Hindlimb muscle (tissue), 1 donor: ENCODE results near the gene ZDHHC9. TPM values are rescaled to one million over a fixed set of nuclear protein-coding genes. Genes with fewer than 3 reads are reported as not detected.

Experiments
- DNase-seq: peaks from one replicate; pipeline ENCODE4 v3.0.0-alpha.2; 2013
- polyA plus RNA-seq: library from polyadenylated mRNA; unstranded; fragments of 120-200 nt; gene quantifications from one replicate; pipeline ENCODE4 v1.2.1, GENCODE V29; 2013; ENCODE audit not compliant: insufficient read length

The ZDHHC9 gene
- polyA plus RNA-seq, 1 donor, result 33.6 TPM

GRCh38 chrX:129785160-129785947 lies 58.3 kb downstream of the ZDHHC9 start:
- DNase-seq, result no peak

DNA sequence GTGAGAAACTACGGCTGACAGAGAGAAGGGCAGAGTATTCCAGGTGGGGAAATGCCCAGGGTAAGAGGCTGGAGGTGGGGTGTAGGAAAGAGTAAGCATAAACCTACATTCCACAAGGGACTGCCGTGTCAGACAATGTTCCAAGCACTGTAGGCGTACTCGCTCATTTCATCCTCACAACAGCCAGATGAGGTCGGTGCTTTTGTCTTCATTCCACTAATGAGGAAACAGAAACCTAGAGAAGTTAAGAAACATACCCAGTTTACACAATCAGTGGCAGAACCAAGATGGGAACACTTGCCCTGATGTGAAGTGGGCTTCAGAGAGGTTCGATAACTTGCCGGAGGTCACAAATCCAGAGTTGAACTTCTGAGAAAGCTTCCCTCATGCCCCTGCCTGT lies 59.3 kb downstream of the ZDHHC9 start:
- no peak for DNase-seq

DNA sequence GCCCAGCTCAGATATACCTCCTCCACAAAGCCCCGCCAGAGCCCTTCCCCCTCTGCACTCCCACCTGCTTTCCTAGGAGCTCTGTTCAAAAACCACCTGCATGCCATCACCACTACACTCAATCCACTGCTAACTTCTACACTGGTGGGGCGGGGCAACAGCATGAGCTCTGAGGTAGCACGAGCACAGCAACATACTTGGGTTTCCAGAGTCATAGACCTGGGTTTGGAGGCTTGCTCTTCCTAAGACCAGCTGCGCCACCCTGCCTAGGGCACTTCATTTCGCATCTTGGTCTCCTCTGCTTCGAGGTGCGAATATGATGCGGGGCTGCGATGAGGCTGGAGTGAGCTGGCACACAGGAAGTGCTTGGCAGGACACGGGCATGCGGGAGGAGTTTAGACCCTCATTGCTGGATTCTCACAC lies 60.4 kb downstream of the ZDHHC9 start:
- no peak for DNase-seq

- DNase-seq, result no peak
Observed at GRCh38 chrX:129782706-129783105, 61.0 kb downstream of the ZDHHC9 start.

- DNase-seq, result no peak
Observed at GRCh38 chrX:129781680-129782495, 61.8 kb downstream of the ZDHHC9 start.

DNA sequence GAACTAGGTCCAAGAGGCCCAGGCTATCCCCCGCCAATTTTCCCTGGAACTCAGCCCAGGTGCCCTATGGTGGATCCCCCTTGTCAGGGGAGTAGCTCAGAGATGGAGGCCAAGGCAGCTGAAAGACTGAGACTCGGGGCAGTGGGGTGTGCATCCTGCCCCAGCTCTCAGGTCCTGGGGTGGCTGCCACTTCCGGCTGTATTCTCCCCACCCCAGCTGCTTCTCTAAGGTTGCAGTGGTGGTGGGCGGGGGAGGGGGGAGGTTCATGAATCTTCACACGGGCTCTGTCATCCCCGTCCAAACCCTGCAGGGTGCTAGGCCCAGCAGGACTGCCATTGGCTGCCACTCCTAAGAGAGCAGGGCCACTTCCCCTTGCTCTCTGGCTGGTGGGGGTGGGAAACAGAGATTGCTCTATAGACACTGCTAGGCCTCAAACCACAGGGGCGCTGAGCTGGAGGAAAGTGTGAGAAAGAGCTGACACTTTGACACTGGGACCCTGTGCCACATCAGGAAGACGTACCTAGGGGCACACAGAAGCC lies 62.5 kb downstream of the ZDHHC9 start:
- no peak for DNase-seq

GRCh38 chrX:129780441-129781105 lies 63.1 kb downstream of the ZDHHC9 start:
- no peak for DNase-seq

DNA sequence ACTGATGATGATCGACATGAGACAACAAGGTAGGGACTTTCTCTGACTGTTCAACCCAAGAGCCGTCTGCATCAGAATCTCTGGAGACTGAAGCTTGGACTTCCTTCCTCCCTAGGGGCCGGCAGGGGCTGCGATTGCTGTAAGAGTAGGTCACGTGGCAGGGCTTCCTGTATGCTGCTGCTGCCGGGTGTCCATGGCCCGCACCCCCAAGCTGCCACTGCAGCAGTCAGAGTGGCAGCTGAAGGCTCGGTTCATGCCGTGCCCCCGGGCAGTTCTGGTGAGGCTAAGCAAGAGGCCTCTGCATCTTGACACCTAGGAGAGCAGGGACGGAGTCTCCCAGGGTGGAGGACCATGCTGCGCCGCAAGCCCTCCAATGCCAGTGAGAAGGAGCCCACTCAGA lies 63.9 kb downstream of the ZDHHC9 start, which contains the start of gene SASH3:
SASH3 (plus strand) TSS at position 203 of the 400 bp plus-strand sequence; CDS start at position 352, 149 bp downstream.
- DNase-seq, result no peak

DNA sequence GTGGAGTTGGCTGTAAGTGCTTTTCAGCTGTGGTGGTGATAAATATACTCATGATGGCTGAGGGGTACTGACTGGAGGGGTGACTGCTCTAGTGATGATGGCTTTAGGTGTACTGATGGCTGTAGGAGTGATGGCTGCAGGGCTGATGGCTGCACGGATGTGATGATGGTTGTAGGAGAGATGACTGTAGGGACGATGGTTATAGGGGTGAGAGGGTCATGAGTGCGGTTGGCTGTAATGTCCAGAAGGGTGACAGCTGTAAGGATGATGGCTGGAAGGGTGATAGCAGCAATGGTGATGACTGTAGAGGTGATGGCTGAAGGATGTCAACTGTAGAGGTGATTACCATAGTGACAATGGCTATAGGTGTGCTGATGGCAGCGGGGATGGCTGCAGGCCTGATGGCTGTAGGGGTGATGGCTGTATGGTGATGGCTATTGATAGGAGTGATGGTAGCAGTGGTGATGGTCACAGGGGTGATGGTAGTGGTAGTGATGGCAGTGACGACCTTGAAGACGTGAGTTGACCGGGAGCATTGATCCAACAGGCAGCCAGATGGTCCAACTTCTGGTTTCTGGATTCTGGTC lies 64.5 kb downstream of the ZDHHC9 start:
- no peak for DNase-seq

GRCh38 chrX:129777218-129778030 lies 66.3 kb downstream of the ZDHHC9 start:
- DNase-seq, result no peak

DNA sequence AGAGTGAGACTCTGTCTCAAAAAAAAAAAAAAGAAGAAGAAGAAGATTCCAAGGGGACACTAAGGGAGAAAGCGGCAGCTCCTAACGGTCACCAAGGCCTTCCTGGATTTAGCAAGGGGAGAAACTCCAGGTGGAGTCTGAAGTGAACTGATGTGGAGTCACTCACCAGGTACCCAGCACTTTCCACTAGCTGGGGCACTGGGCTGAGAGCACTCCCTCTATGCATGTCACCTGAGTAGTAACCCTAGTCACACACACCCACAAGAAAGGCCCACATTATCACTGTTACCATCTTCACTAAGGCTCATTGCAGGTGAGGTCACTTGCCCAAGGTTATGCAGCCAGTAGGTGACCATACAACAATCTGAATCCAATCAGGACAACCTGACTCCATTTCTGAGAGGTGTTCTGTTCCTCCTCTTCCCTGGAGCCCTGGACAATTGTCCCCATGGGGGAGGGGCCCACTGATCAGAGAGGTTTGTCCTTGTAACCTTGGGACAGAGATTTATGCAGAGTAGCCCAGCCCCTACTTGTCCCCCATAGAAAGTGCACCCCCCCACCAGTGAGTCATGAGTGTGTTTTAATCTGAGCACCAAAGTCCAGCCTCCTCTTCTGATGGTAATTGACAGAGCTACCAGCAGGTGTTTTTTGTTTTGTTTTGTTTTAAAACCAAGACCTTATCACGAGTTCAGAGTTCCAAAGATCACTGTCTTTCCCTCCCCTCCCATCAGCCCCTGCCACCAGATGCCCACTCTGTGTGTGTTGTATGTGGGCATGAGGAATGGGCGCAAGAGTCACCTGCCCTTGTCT lies 69.8 kb downstream of the ZDHHC9 start:
- no peak for DNase-seq

DNA sequence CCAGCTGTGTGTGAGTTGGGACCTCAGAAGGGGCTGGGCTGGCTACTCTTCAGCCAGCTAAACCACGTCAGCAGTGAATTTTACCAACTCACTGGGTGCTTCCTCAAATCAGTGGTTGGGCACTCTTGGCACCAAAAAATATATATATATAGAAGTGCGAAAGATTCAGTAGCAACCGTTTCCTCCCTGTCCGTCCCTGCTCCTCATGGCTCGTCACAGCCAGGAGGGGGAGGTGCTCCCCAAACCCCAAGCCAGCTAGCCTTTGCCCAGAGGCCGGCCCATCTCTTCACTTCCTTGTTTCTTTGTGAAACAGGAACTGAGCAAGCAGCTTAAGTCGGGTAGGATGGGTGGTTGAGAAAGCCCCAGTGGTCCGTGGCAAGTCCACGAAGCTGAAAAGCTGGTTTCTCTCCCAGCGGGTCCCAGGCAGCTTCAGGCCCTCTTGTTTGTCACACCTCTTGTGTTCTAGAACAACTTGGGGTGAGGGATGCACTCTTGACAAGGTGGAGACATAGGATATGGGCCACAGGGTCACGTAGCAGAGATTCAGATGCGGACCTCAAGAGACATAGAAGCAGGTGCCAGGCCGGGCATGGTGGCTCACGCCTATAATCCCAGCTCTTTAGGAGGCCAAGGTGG lies 70.8 kb downstream of the ZDHHC9 start:
- DNase-seq, result no peak

DNA sequence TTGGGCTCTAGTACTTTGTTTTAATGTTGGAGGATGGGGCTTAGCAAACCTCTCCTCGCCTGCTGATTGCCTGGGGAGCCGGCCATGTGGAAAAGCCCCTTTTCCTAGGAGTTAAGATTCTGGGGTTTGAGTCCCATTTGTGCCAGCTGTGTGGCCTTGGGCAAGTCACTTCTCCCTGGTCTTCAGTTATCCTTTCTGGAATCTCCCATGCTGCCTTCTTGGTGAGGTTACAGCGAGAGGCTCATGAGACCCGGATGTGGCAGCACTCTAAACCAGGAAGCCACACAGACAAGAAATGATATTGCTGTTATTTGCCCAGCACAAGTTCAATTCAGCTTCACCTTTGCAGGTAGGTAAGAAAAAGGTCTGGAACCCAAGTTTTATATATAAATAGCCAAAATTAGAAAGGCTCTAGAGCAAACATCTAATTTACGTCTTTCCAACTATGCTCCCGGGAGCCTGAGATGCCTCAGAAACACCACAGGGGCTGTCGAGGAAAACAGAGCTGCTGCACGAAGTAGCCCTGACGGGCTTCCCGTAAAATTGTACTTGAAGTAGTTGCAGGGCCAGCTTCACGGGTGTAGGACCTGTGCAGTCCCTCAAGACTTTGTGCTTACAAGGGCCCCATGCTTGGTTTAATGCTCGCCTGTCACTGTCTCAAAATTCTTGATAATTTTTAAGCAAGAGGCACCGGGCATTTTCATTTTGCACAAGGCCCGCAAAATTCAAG lies 72.3 kb downstream of the ZDHHC9 start:
- no peak for DNase-seq

DNA sequence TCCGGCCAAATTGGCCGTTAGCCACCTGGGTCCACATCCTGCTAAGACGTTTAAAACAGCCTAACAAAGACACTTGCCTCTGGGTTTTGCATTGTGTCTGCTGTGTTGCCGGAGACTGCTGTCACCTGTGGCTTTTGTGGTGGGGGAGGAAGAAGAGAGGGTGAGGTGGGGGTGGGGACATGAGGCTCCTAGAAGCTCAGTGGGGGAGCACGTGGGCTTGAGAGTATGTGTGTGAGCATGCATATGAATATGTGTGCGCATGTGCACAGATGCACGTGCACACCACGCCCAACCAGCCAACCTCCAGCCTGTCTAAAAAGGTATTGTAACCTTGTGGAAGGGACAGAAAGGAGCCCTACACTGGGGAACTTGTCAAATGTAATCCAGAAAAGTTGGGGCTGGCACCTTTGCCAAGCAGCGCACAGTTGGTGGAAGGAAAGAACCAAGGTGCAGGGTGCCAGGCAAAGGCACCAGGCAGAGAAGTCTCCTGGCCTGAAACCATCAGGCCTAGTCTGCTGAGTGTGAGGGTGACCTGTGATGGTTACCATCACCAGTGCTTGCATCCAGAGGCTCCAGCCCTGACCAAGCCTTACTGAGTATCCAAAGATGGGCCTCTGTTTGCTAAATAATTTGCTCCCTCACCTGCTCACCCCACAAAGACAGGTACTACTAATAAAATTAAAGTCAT lies 74.1 kb downstream of the ZDHHC9 start:
- no peak for DNase-seq

DNA sequence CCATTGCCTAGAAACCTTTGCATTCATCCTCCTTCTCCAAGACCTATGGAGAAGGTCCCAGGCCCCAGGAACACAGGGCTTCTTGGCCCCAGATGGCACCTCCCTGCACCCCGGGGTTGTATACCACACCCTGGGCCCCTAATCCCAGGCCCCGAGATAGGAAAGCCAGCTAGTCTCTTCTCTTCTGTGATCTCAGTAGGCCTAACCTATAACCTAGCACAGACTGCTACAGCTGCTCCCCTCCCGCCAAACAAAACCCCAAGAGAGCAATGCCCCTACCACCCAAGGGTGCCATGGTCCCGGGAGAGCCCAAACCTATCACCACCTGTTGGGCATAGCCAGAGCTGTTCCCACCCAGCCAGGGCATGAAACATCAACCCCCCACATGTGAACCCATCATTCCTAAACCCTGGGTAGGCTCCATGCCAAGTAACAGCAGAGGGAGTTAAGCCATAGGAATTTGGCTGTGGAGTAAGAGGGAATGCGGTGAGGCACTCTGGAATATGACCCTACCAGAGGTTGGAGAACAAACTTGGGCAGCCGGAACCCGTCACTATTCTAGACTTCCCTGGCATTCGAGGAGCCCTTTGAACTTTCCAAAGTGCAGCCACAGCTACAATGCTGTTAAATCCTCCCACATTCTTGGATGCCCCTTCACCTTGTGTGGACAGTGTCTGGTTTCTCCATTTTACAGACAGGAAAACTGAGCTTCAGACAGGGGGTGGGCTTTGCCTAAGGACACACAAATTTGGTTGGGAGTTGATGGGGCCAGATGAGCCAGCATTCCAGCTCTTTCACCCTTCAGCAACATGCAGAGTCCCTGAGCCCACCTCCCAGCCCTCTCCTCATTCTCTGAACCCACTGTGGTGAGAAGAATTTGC lies 74.9 kb downstream of the ZDHHC9 start:
- no peak for DNase-seq

- DNase-seq, result no peak
Observed at GRCh38 chrX:129768186-129768585, 75.5 kb downstream of the ZDHHC9 start.

- no peak for DNase-seq
Observed at GRCh38 chrX:129763666-129764065, 80.0 kb downstream of the ZDHHC9 start.

GRCh38 chrX:129762448-129762847 lies 81.2 kb downstream of the ZDHHC9 start:
- DNase-seq, result no peak
